Heart right ventricle (tissue), 16 donors: ENCODE measurements around the gene KLF1. TPM values are rescaled to one million over a fixed set of nuclear protein-coding genes. Genes with fewer than 3 reads are reported as not detected.

Source experiments
- ATAC-seq, 8 donors: fragments of 200-7000 bp; cut with Tn5 transposase; one replicate each; pipeline ENCODE4 v1.9.1; 2020; ENCODE audit warnings: mild to moderate bottlenecking in 8 of 8, moderate library complexity in 8 of 8, moderate number of reproducible peaks in 1 of 8
- DNase-seq, 2 donors: peaks; one replicate each; pipeline ENCODE4 v3.0.0-alpha.2; 2020
- H3K27ac ChIP-seq, 10 donors: fragments of 200-600 bp; sonication (generic) in 2 of 10; one replicate each; pipeline versions ENCODE4 v1.5.0 to v1.8.0; 2020 to 2022; ENCODE audit warnings: mild to moderate bottlenecking in 3 of 10
- H3K27me3 ChIP-seq, 7 donors: fragments of 200-600 bp; one replicate each; pipeline ENCODE4 v1.8.0; 2021 to 2022; ENCODE audit warnings: mild to moderate bottlenecking in 2 of 7
- H3K36me3 ChIP-seq, 9 donors: fragments of 200-600 bp; sonication (generic) in 1 of 9; one replicate each; pipeline versions ENCODE4 v1.5.0 to v1.8.0; 2020 to 2022; ENCODE audit warnings: mild to moderate bottlenecking in 2 of 9
- H3K4me1 ChIP-seq, 9 donors: fragments of 200-600 bp; sonication (generic) in 1 of 9; one replicate each; pipeline versions ENCODE4 v1.5.0 to v1.8.0; 2020 to 2022; ENCODE audit warnings: mild to moderate bottlenecking in 4 of 9
- H3K4me3 ChIP-seq, 10 donors: fragments of 200-600 bp; sonication (generic) in 2 of 10; one replicate each; pipeline versions ENCODE4 v1.5.0 to v1.8.0; 2020 to 2022; ENCODE audit warnings: mild to moderate bottlenecking in 7 of 10, moderate library complexity in 2 of 10
- H3K9me3 ChIP-seq, 11 donors: fragments of 200-600 bp in 10 of 11; sonication (generic) in 2 of 11; one replicate each; pipeline versions ENCODE4 v1.5.0 to v1.8.0; 2013 to 2022; ENCODE audit warnings: mild to moderate bottlenecking in 2 of 11, control low read depth in 1 of 11, moderate library complexity in 1 of 11
- CTCF ChIP-seq, 9 donors: fragments of 200-600 bp; sonication (generic) in 2 of 9; IDR thresholded peaks; one replicate each; pipeline versions ENCODE4 v1.5.0 to v1.8.0; 2021 to 2022; ENCODE audit warnings: antibody characterized with exemption in 9 of 9, mild to moderate bottlenecking in 5 of 9, moderate library complexity in 1 of 9
- WGBS, 2 donors: extraction: QIAGEN DNeasy Blood & Tissue Kit; methylation state at CpG; one replicate each; pipeline ENCODE4 v1.1.7; 2013; ENCODE audit warnings: inconsistent platforms in 1 of 2; 5-methylcytosine and 5-hydroxymethylcytosine counted together
- intact Hi-C, 10 donors: fragments of 100-400 bp; cut with DNase I; formaldehyde crosslinking; loops; one replicate each; pipeline versions ENCODE4 v1.11.1 to v1.14.2; 2022
- polyA plus RNA-seq, 2 donors: library from polyadenylated mRNA; stranded (reverse); fragments of 200-250 nt; gene quantifications; one replicate each; pipeline ENCODE4 v1.2.3, GENCODE V29; 2013
- total RNA-seq, 10 donors: library from RNA; stranded (reverse); fragmentation: NEBNext Ultra II Directional in 3 of 10; extraction: Animal tissue kit (Norgen Biotek cat#: 25700) in 3 of 10; gene quantifications; one replicate each; pipeline versions ENCODE4 v1.2.1 to v1.2.4, GENCODE V29; 2021 to 2023
- donor health status: Arrhythmogenic right ventricular cardiomyopathy.
- donor health status: ischemic (EF 13 %, LVEDD 7.1; RV severe dilation, severe dysfunction).
- donor health status: healthy with polysubstance abuse.
- donor health status: DM: no; HTN: yes; CAD: no.
- donor health status: DM: no; HTN: no; CAD: no.
- donor health status: ischemic (EF 25% LVEDD 6.9; RV normal size, moderate dysfunction).
- donor health status: ischemic (EF 25% LVEDD 5.7; RV mildly dilated, moderate dysfunction).
- donor health status: healthy.
- donor health status: DM: yes; HTN: yes; CAD: no.
- donor health status: Ischemic cardiomyopathy.
- donor health status: ischemic (EF 35%, LVEDD 5.7; RV mildly dilated, moderate dysfunction).
- donor health status: nonischemic (EF 11% LVEDD 7.7; RV severe dilation, severe dysfunction).
- donor health status: DM: yes; HTN: yes; CAD: no.
- donor health status: PGD.
- donor health status: ischemic (EF 29% LVEDD 5.4; RV normal size, mild dysfunction).
- donor health status: nonischemic (EF 23%, LVEDD 6.1; RV moderate dilation, normal function).

KLF1 gene
- total and polyA plus RNA-seq, 12 donors = 0.13 TPM; not detected in 11

GRCh38 chr19:12873891-12874745, 12.9 kb downstream of the KLF1 start:
- DNase-seq (no peak), ATAC-seq (peak in 2 of 8 donors; percentile 3 to 38)
- intact Hi-C loops = no loop called here
- Histone ChIP-seq H3K9me3 (peaks cover 0 to 4% (median 0%) of the 10 kb centered on the region in 11 donors), H3K36me3 (peaks cover 0 to 44% (median 21%) of the 10 kb centered on the region in 9 donors), H3K27ac (no peak overlapping the region), H3K4me1 (peaks cover 0 to 9% (median 5%) of the 10 kb centered on the region in 9 donors), H3K27me3 (peaks cover 0 to 8% (median 0%) of the 10 kb centered on the region in 7 donors), H3K4me3 (no peak overlapping the region)
- 77 to 83% methylated on average over 80 to 86 of the region's 86 CpGs for WGBS, 2 donors
- no peak for TF ChIP-seq CTCF (IDR thresholded peaks at IDR 0.05)

- intact Hi-C loops = no loop called here
- peaks cover 0 to 9% (median 5%) of the 10 kb centered on the region in 9 donors for H3K4me1 ChIP-seq
- no peak overlapping the region for H3K27ac ChIP-seq
- peaks cover 0 to 12% (median 6%) of the 10 kb centered on the region in 7 donors for H3K27me3 ChIP-seq
- DNase-seq = peak in 1 of 2 donors; percentile 24
- WGBS, 2 donors = 19 to 29% methylated on average over 70 of the region's 70 CpGs
- peaks cover 0 to 4% (median 0%) of the 10 kb centered on the region in 11 donors for H3K9me3 ChIP-seq
- peak in 3 of 9 donors; percentile 13 to 17 (median 13) for TF ChIP-seq CTCF (IDR thresholded peaks at IDR 0.05)
- peak overlapping the region in 8 of 10 donors; percentile 15 to 50 (median 31) for H3K4me3 ChIP-seq
- ATAC-seq = peak; percentile 37 to 81 (median 69)
- H3K36me3 ChIP-seq = peaks cover 0 to 38% (median 16%) of the 10 kb centered on the region in 9 donors
These were observed 13.8 kb downstream of the KLF1 start for GRCh38 chr19:12872941-12873890.

- no peak for ATAC-seq
- peaks cover 0 to 17% (median 15%) of the 10 kb centered on the region in 7 donors for H3K27me3 ChIP-seq
- 83 to 84% methylated on average over 5 of the region's 5 CpGs for WGBS, 2 donors
- TF ChIP-seq CTCF (IDR thresholded peaks at IDR 0.05) = no peak
- H3K4me1 ChIP-seq = peaks cover 0 to 16% (median 11%) of the 10 kb centered on the region in 9 donors
- H3K36me3 ChIP-seq = peaks cover 0 to 28% (median 7%) of the 10 kb centered on the region in 9 donors
- intact Hi-C loops = no loop called here
- H3K27ac ChIP-seq = no peak overlapping the region
- H3K4me3 ChIP-seq = no peak overlapping the region
- no peak for DNase-seq
- H3K9me3 ChIP-seq = peaks cover 0 to 4% (median 0%) of the 10 kb centered on the region in 11 donors
These were observed 14.7 kb downstream of the KLF1 start for GRCh38 chr19:12872255-12872654.

GRCh38 chr19:12871681-12872080, 15.3 kb downstream of the KLF1 start:
- intact Hi-C loops = no loop called here
- Histone ChIP-seq H3K27me3 (peaks cover 0 to 21% (median 17%) of the 10 kb centered on the region in 7 donors), H3K9me3 (peaks cover 0 to 4% (median 0%) of the 10 kb centered on the region in 11 donors), H3K4me3 (no peak overlapping the region), H3K4me1 (peaks cover 0 to 18% (median 12%) of the 10 kb centered on the region in 9 donors), H3K27ac (no peak overlapping the region), H3K36me3 (peaks cover 0 to 22% (median 4%) of the 10 kb centered on the region in 9 donors)
- no peak for DNase-seq
- no peak for TF ChIP-seq CTCF (IDR thresholded peaks at IDR 0.05)
- WGBS, 2 donors = 65 to 83% methylated on average over 3 of the region's 3 CpGs
- ATAC-seq = no peak
